NCI-H2171 (cell line): ENCODE results near the gene YTHDC1.
A peak's percentile ranks its signal among the peaks of the same experiment; 100 is the strongest.

Experiments used
- DNase-seq: peaks from one replicate; lab custom pipeline; 2025; lab: John Stamatoyannopoulos, UW

The YTHDC1 gene

DNA sequence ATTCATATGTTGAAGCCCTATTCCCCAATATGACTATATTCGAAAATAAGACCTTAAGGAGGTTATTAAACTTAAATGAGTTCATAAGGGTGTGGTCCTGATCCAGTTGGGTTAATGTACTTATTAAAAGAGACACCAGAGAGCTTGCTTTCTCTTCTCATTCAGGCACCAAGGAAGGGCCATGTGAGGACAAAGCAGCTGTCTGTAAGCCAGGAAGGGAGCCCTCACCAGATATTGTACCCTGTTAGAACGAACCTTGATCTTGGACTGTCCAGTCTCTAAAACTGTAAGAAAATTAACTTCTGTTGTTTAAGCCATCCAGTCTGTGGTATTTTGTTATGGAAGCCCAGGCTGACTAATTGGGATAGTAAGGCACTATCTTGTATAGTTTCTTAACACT, 9.1 kb upstream of the YTHDC1 start:
- no peak for DNase-seq

DNA sequence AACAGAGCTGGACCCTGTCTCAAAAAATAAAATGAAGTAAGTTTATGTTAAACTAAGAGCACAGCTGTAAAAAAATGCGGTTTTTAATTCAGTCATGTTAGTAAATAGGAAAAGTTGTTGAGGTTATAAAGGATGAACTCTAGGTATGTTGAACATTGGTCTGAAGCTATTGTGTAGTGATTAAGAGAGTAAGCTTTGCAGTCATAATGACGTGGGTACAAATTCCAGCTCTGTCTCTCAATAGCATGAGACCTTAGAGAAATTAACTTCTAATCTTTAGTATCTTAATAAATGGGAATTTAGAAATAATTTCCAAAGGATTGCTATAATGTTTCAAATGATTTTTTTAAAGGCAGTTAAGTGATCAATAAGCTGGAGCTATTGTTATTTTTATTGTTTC, 2.9 kb upstream of the YTHDC1 start:
- no peak for DNase-seq

DNA sequence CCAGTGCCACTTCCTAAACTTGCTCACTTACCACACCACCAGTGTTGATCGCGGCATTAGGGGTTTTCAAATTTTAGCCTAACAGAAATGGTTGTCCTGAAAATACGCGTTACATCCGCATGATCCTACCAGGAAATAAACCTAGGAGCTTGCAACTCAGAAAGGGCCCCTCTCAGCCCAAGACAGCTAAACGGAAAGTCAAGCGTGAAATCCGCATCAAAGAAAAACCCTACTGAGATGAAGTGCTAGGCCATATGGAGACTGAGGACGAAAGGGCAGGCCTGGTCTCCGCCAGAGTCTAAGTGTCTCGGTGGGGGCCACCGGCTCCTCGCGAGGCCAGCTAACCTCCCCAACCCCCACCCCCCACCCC, 626 bp downstream of the YTHDC1 start:
- peak; percentile 4 for DNase-seq

DNA sequence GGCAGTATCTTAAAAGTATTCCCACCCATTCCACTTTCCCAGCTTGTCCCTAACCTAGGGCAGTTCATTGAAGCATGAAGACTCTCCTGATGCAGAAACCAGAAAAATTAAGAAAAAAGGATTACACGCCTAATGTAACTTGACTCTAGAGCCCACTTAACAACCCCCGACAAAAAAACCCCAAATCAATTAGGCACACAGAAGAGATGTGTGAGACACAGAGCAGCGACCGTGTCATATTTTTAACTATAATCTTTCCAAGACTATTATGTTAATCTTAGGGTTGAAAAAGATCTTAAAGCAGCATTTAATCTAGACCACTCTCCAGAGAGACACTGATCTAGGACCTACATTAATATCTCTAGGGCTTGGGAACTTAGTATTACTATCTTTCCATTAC, 1.3 kb downstream of the YTHDC1 start:
- no peak for DNase-seq

DNA sequence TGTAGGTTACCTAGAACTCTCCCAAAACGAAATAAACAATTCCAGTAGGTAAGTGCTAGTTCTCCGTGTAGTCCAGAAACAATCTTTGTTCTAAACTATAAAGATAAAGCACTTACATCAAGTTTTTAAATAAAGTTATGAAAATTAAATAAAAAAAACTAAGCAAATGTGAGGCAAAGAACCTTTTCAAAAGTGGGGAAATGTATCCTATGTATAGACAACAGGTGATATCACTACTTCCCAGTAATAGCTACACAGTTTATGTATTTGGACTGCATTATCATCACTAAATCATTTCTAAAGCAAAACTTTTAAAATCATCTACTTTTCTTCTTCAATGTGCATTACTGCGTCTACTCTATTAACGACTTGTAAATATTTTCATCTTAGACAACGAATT, 2.0 kb downstream of the YTHDC1 start:
- no peak for DNase-seq

DNA sequence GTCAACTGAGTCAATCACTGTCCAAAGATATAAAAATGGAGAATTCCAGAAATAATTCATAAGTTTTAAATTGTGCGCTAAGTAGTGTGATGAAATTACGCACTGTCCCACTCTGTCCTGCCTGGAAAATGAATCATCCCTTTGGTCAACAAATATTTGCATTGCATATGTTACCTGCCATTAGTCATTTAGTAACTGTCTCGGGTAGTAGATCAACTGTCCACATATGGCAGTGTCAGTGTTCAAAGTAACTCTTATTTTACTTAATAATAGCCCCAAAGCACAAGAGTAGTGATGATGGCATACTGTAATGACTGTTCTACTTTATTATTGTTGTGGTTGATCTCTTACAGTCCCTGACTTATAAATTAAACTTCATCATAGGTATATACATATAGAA, 3.4 kb downstream of the YTHDC1 start:
- DNase-seq: no peak

DNA sequence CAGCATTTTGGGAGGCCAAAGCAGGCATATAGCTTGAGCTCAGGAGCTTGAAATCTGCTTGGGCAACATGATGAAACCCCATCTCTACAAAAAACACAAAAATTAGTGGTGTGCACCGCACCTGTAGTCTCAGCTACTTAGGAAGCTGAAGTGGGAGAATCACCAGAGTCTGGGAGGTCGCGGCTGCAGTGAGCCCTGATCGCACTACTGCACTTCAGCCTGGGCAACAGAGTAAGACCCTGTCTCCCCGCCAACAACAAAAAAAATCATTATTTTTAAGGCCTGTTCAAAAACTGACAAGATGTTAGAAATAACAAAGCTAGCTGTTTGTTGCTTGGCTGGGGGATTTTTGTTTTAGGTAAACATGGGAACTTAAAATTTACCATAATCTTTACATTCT, 5.1 kb downstream of the YTHDC1 start:
- DNase-seq: no peak

DNA sequence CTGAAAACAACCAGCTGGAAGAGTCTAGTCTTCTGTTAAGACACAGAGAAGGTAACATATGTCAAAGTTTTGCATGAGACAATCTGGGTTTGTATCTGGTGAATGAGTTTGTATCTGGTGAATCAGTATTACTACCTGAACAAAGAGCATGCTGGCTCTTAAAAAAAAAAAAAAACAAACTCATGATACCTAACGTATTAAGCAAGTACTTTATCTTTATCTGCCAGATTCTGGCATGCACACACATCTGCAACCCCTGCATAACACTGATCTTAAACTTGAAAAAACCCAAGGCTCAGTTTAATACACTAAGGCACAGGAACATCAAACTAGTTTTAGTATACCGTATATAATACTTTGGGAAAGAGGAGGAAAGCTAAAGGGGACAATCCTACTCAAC, 5.8 kb downstream of the YTHDC1 start:
- no peak for DNase-seq

DNA sequence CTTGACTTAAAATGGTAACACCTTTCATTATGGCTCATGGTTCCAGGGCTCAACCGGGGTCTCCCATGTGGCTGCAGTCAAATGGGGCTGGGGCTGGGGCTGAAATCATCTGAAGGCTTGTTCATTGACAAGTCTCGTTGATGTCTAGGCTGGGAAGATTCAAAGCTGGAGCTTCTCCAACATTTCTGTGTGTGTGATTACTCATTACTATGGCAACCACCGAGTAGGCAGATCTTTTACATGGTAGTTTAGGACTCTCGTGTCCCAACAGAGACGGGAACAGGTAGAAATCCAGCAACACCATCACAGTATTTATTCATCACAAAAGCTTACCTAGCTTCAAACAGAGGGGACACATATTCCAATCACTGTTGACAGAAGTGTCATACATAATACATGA, 7.8 kb downstream of the YTHDC1 start:
- DNase-seq: no peak

DNA sequence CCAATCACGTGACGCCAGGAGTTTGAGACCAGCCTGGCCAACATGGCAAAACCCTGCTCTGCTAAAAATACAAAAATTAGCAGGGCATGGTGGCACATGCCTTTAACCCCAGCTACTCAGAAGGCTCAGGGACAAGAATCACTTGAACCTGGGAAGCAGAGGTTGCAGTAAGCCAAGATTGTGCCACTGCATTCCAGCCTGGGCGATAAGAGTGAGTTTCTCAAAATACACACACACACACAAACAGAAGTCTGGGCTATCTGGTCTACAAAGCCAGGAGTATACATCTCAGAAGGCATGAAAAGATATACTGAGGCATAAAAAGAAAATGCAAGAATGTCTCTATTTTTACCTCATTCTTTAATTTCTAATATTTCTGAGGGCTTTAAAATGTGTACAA, 11.3 kb downstream of the YTHDC1 start:
- DNase-seq: no peak

DNA sequence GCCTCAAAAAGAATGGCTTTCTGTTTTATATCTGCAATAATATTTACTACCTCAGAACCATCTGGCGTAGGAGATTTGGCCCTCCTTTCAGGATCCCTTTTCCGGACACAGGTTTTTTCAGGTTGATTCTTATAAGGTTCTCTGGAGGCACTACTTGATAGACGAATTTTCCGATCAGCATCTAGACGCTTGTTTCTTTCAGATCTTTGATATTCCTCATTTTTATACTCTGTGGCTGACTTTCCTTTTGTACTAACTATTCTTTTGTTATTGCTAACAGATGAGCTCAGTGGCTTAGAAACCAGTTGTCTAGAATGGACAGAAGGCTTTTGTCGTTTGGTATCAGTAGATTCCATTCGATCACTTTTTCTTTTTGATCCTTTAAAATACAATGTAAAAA, 12.4 kb downstream of the YTHDC1 start:
- DNase-seq: no peak

DNA sequence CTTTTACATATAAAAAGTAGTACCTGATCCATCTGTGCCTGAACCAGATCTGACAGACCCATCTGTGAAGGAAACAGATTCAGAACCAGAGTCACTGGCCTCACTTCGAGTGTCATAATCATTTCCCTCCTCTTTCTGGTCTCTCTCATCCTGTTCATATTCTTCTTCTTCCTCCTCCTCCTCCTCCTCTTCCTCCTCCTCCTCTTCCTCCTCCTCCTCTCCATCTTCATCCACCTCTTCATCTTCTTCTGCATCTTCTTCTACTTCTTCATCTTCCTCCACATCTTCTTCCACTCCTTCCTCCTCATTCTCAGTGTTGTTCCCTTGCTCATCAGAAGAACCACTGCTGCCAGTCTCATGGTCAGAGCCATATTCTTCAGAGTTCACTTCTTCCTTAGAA, 12.9 kb downstream of the YTHDC1 start:
- DNase-seq: no peak

DNA sequence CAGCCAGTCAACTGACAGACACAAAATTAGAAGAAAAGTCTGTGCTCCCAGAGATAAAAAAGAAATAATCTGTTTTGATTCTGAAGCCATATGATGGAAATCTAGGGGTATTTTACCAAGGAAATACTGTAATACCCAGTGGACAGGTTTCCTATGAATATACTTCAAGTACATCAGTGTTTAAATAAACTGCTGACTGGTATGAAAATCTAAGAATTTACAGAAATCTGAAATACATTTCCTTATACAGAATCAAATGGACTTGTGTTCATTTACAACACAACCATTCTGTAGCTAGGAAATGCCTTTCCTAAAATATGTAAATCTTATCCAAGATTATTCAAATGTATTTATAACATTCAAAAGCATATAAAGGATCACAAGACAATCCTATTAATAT, 13.4 kb downstream of the YTHDC1 start:
- DNase-seq: no peak

DNA sequence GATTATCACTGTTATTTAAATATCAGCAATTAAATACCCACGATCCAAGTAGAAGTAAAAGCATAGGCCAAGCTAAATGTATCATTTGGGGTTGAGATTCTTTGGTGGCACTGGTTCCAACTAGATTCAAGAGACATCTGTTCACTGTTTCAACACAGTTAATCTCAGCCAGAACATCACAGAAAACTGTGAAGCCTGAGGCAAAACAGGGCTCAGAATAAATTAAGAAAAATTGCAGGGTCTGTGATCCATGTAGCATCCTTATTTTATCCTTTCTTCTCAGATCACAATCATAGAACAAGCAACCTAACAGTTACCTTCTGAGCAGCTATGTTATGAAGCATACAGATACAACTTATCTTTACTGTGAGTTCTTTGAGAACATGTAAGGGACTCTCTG, 23.7 kb downstream of the YTHDC1 start:
- DNase-seq: no peak

DNA sequence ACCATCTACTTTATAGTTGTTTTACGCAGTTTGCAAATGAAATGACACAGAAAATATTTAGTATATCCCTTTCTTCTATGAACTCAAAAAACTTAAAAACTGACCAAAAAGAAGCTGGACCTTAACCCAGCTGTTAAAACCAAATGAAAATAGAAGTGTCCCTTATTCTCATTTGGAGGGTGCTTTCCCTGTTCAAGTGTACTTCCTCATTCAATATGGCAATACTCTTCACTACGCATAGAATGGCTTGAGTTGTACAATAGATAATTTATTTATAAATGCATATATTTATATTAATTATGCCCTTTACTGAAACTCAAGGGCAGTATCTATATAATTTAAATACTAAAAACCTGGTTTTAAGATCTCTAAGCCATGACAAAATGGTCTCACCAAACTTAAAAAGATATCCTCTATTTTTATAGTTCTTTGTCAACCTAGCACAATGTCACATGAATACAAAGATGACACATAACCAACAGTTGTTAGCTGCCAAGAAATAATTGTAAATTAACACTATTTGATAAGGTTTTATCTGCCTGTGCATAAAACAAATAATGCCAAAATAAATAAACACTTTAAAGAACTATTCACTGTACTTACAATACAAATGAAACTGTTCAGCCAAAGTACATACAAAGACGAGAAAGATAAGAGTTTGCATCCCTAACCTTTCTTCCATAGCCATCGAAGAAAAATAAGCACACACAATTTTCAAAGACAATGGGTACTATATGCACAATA, 25.2 kb downstream of the YTHDC1 start:
- DNase-seq: no peak

DNA sequence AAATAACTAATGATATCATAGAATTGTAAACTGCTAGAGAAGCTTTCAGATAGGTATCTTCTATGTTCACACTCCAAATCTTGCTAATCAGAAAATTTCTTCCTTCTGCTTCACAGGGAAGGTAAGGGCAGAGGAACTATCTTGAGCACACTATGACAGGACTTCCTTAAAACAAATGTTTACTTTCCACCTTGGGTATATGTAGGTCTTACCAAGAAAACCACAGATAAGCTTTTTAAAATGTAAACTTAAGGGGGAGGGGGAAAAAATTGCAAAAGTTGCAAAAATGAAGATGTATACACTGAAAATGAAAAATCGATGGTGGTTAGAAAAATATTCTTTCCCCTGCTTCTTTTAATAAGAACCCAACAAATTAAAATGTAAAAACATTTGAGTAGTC, 30.9 kb downstream of the YTHDC1 start:
- DNase-seq: no peak

DNA sequence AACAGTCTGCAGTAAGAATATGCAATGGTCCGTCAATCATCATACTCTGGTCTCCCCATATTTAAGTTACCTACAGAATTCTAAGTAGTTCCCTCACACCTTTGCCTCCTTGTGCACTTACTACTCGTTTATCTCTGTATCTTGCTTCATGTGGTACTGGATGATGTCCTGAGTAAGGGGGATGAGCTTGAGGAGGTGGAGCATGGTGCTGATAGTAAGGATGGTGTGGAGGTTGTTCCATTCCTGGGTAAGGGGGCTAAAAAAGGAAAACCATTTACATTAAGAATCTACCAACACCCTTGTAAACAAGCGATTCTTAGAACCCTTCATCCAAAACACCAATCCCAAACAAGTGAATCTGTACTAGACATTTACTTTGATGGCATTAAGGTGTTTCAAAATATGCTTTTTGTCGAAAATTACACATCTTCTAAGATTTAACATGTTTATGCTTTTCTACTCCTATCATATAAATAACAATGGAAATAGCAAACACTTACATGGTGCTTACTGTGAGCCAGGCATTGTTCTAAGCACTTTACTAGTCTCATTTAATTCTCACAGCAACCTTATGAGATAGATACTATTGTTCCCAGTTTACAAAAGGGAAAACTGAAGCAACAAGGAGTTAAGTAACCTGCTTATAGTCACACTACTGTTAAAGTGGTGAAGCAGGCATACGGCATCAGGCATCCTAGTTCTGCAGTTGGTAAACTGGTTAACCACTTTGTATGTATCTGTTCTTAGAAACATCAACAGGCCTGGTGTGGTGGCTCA, 33.5 kb downstream of the YTHDC1 start:
- DNase-seq: no peak

DNA sequence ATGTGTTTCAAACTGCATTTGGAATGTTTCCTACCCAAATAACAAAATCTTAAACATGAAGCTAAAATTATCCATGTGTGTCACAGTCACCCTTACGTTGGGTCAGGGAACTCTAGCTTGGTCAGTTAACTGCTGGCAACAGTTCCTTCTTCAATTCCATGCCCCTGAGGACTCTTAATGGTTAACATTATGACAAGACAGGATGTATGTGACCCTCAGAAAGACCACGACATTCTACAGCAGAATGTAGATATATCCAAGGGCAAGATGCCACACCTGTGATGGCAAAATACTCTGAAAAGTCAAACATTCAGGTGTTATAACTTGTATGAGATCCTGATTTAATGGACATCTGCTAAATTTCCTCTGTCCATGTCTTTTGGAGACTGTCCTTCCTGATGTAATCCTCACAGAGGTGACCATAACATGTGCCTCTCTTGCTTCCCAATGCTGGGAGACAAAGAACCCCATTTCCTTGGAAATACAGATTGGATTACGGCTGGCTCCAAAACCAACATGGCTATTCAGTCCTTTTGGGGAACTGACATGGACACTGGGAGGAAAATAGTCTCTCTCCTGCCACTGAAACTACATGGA, 39.1 kb downstream of the YTHDC1 start:
- no peak for DNase-seq

DNA sequence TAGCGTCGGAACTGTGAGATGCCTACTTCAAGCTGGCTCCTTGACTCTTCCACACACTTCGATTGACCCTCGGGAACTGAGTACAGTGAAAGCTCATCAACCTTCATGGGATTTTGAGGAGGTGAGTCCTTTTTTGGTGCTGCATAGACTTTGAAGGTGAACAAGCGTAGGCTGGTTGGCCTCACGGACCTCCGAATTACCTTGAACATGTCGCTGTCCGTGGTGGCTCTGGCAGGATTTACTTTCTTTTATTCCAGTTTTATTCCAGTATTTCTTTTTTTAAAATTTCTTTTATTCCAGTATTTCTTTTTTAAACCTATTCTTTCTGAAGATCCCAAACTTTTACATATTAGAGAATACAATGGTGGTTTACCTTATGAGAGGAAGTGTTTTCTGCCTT, 45.2 kb downstream of the YTHDC1 start:
- DNase-seq: no peak

DNA sequence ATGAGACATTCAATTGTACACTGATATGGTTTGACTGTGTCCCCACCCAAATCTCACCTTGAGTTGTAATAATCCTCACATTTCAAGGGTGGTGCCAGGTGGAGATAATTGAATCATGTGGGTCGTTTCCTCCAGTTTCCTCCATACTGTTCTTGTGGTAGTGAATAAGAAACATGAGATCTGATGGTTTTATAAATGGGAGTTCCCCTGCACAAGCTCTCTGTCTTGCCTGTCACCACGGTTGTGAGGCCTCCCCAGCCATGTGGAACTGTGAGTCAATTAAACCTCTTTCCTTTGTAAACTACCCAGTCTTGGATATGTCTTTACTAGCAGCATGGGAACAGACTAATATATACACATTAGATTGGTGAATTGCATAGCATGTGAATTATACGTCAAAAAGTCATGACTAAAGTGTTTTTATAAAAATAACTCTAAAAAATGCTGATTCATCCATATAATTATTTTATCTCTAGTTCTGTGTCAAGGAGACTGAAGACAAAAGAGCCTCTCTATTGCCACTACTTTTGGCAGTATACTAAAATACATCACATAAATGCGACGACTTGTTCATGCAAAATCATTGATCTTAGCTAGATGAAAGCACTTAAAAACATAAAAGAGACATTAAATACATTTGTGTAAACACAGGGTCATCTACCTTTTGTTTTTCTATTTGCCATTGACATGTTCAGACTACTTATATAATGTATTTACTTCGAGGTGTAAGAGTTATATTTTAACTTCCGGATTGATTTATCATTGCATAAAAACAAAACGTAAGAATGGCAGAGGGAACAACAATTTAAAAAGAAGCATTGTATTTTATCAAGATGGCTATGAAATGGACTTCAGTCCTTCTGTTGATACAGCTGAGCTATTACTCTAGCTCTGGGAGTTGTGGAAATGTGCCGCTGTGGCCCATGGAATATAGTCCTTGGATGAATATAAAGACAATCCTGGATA, 50.1 kb downstream of the YTHDC1 start:
- DNase-seq: no peak

DNA sequence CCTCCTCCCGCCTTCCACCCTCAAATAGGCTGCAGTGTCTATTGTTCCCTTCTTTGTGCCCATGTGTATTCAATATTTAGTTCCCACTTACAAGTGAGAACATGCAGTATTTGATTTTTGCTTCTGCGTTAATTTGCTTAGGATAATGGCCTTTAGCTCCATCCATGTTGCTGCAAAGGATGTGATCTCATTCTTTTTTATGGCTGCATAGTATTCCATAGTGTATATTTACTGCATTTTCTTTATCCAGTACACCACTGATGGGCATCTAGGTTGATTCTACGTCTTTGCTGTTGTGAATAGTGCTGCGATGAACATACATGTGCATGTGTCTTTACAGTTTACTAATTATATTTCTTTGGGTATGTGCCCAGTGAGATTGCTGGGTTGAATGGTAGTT, 52.8 kb downstream of the YTHDC1 start:
- DNase-seq: no peak

DNA sequence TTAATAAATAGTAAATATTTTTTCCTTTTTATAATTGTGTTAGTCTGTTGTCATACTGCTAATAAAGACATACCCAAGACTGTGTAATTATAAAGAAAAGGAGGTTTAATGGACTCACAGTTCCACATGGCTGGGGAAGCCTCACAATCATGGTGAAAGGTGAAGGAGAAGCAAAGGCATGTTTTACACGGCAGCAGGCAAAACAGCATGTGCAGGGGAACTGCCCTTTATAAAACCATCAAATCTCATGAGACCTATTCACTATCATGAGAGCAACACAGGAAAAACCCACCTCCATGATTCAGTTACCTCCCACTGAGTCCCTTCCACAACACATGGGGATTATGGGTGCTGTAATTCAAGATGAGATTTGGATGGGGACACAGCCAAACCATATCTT, 58.6 kb downstream of the YTHDC1 start:
- DNase-seq: no peak
